HCT116 (cell line): ENCODE data around the gene TAP1. TPM values are rescaled to one million over a fixed set of nuclear protein-coding genes. Genes with fewer than 3 reads are reported as not detected.
"Not testable (repeated sequence)": the region's sequence is repeated elsewhere in the genome, so short reads cannot be mapped to it uniquely, and the experiment has no call there.

Experiments
- ATAC-seq: fragments of 200-7000 bp; cut with Tn5 transposase; 2 replicates; pipeline ENCODE4 v1.9.1; 2020; ENCODE audit warnings: mild to moderate bottlenecking, moderate library complexity
- BruUV-seq: library from RNA; stranded (reverse); fragments of 400-500 nt; replicated peaks from 2 replicates; lab custom pipeline; 2021; lab: Mats Ljungman, UMichigan
- CTCF ChIA-PET: fragments of 300-600 bp; sonication (Branson Sonifier 250); formaldehyde crosslinking; loops from one replicate; lab custom pipeline; 2021; ENCODE audit warnings: antibody characterized with exemption; lab: Charles Lee
- POLR2A ChIA-PET: fragments of 300-600, 350-600 bp; sonication (Branson Sonifier 250); formaldehyde crosslinking; loops from one replicate; lab custom pipeline; 2021; ENCODE audit warnings: antibody characterized with exemption; lab: Charles Lee
- RAD21 ChIA-PET, 2 experiments: fragments of 300-600 bp; sonication (Branson Sonifier 250); formaldehyde crosslinking; loops; one replicate each; lab custom pipeline; 2023; ENCODE audit warnings: low total read pairs in 2 of 2; ENCODE audit not compliant: uncharacterized antibody in 2 of 2, unreplicated experiment in 2 of 2, low non-redundant PET in 1 of 2; lab: Charles Lee
- DNase-seq: peaks from one replicate; pipeline ENCODE4 v3.0.0-alpha.2; 2010; ENCODE audit warnings: low read depth, low spot score
- H2AFZ ChIP-seq: fragments of 200-600 bp; shearing (Covaris generic), sonication (generic); 2 replicates; pipeline ENCODE4 v1.6.1; 2017; ENCODE audit warnings: low read depth, mixed run types, mixed read lengths, antibody characterized with exemption, low read length; ENCODE audit not compliant: poor library complexity, severe bottlenecking
- H3K27ac ChIP-seq: 2 replicates; pipeline ENCODE4 v1.5.1; 2012; ENCODE audit warnings: low read depth, low read length
- H3K27me3 ChIP-seq: fragments of 200-600 bp; sonication (generic); 2 replicates; pipeline ENCODE4 v1.6.1; 2016; ENCODE audit warnings: mixed run types, low read length, mixed read lengths; ENCODE audit not compliant: insufficient read depth
- H3K36me3 ChIP-seq, 2 experiments: fragments of 200-500 bp in 1 of 2; fragments of 200-600 bp in 1 of 2; sonication (Bioruptor generic) in 1 of 2; sonication (generic) in 1 of 2; 2 replicates each; pipeline versions ENCODE4 v1.5.1 to v1.6.1; 2014 to 2016; ENCODE audit warnings: low read length in 2 of 2, inconsistent platforms in 1 of 2, mixed read lengths in 1 of 2, mixed run types in 1 of 2; ENCODE audit not compliant: insufficient read depth in 2 of 2, control insufficient read depth in 1 of 2
- H3K4me1 ChIP-seq, 2 experiments: fragments of 200-600 bp in 1 of 2; sonication (generic) in 1 of 2; 2 replicates each; pipeline versions ENCODE4 v1.5.1 to v1.6.1; 2012 to 2017; ENCODE audit warnings: low read length in 2 of 2, inconsistent platforms in 1 of 2, mild to moderate bottlenecking in 1 of 2, mixed read lengths in 1 of 2, mixed run types in 1 of 2, moderate library complexity in 1 of 2; ENCODE audit not compliant: insufficient read depth in 2 of 2, control insufficient read depth in 1 of 2
- H3K4me2 ChIP-seq: fragments of 200-600 bp; sonication (generic); 2 replicates; pipeline ENCODE4 v1.6.1; 2017; ENCODE audit warnings: mixed run types, low read length, mixed read lengths
- H3K4me3 ChIP-seq, 2 experiments: fragments of 200-600 bp in 1 of 2; sonication (generic) in 1 of 2; replicated peaks in 1 of 2; 2 replicates each; pipeline ENCODE4 v1.5.1; 2011 to 2016; ENCODE audit warnings: low read length in 2 of 2, control low read depth in 1 of 2, low read depth in 1 of 2, mild to moderate bottlenecking in 1 of 2, mixed read lengths in 1 of 2, mixed run types in 1 of 2
- H3K79me2 ChIP-seq: fragments of 200-600 bp; sonication (generic); 2 replicates; pipeline ENCODE4 v1.6.1; 2017; ENCODE audit warnings: mild to moderate bottlenecking, mixed run types, low read length, moderate library complexity, mixed read lengths; ENCODE audit not compliant: insufficient read depth
- H3K9ac ChIP-seq: fragments of 200-600 bp; sonication (generic); 2 replicates; pipeline ENCODE4 v1.6.1; 2016; ENCODE audit warnings: low read length, mixed read lengths
- H3K9me2 ChIP-seq: fragments of 200-600 bp; sonication (generic), shearing (Covaris generic); 2 replicates; pipeline ENCODE4 v1.6.1; 2017; ENCODE audit warnings: mixed run types, mild to moderate bottlenecking, moderate library complexity; ENCODE audit not compliant: insufficient read depth
- H3K9me3 ChIP-seq, 2 experiments: fragments of 200-500 bp in 1 of 2; fragments of 200-600 bp in 1 of 2; sonication (Bioruptor generic) in 1 of 2; sonication (generic) in 1 of 2; 2 replicates each; pipeline ENCODE4 v1.6.1; 2014 to 2017; ENCODE audit warnings: low read length in 2 of 2, mixed read lengths in 2 of 2, inconsistent platforms in 1 of 2, low read depth in 1 of 2, mild to moderate bottlenecking in 1 of 2, mixed run types in 1 of 2, moderate library complexity in 1 of 2; ENCODE audit not compliant: control insufficient read depth in 1 of 2, insufficient read depth in 1 of 2
- H4K20me1 ChIP-seq: fragments of 200-600 bp; sonication (generic), shearing (Covaris generic); 2 replicates; pipeline ENCODE4 v1.6.1; 2017; ENCODE audit warnings: mixed run types, mild to moderate bottlenecking, moderate library complexity; ENCODE audit not compliant: insufficient read depth
- CEBPB ChIP-seq: IDR thresholded peaks from 2 replicates; pipeline ENCODE4 v1.6.1; 2012; ENCODE audit warnings: low read depth
- CTCF ChIP-seq, 3 experiments: fragments of 200-600 bp in 1 of 3; sonication (generic) in 1 of 3; IDR thresholded peaks in 2 of 3; conservative IDR thresholded peaks in 1 of 3; 2 replicates each; pipeline ENCODE4 v1.5.1; 2012 to 2017; ENCODE audit warnings: low read depth in 2 of 3, low read length in 2 of 3, antibody characterized with exemption in 1 of 3, borderline replicate concordance in 1 of 3, control low read depth in 1 of 3, mild to moderate bottlenecking in 1 of 3, mixed read lengths in 1 of 3, mixed run types in 1 of 3, moderate library complexity in 1 of 3; ENCODE audit not compliant: insufficient read depth in 1 of 3
- EZH2phosphoT487 ChIP-seq: fragments of 200-600 bp; IDR thresholded peaks from 2 replicates; pipeline ENCODE4 v1.6.1; 2018; ENCODE audit warnings: antibody characterized with exemption, borderline replicate concordance
- REST ChIP-seq: IDR thresholded peaks from 2 replicates; pipeline ENCODE4 v1.6.1; 2012; ENCODE audit warnings: low read depth
- SP1 ChIP-seq: IDR thresholded peaks from 2 replicates; pipeline ENCODE4 v1.6.1; 2012; ENCODE audit warnings: low read depth
- TCF7L2 ChIP-seq: IDR thresholded peaks from 2 replicates; pipeline ENCODE4 v1.7.0; 2011; ENCODE audit warnings: borderline replicate concordance, inconsistent platforms; ENCODE audit not compliant: insufficient read depth, insufficient read length; ENCODE audit errors: extremely low read depth
- intact Hi-C: fragments of 100-400 bp; cut with micrococcal nuclease; formaldehyde crosslinking; loops from 2 replicates; pipeline ENCODE4 v1.10.0; 2022
- total RNA-seq: library from RNA; stranded (reverse); gene quantifications from one replicate; pipeline ENCODE4 v1.2.1, GENCODE V29; 2021; ENCODE audit not compliant: unreplicated experiment

Gene TAP1
- total RNA-seq, 1 experiment from 2014 or later = 32.2 TPM

GRCh38 chr6:32882879-32883250 lies 29.4 kb upstream of the TAP1 start:
- no peak for ATAC-seq
- CTCF ChIA-PET = interaction anchor here (1.2 kb wide), 1 partner anchor 70 kb away, joined by 3 read pairs; the partner anchor contains the start of gene HLA-DMA
- Histone ChIP-seq H3K27me3 (no peaks in the 10 kb centered on the region), H2AFZ (no peak overlapping the region), H3K9ac (no peak overlapping the region), H3K27ac (no peak overlapping the region), H3K4me3 (no peak overlapping the region), H3K9me3 (no peaks in the 10 kb centered on the region), H4K20me1 (no peaks in the 10 kb centered on the region), H3K4me1 (peaks cover 0 to 7% of the 10 kb centered on the region in 2 experiments; a peak in 2 of 4 replicates), H3K79me2 (no peaks in the 10 kb centered on the region), H3K9me2 (no peaks in the 10 kb centered on the region), H3K36me3 (no peaks in the 10 kb centered on the region), H3K4me2 (no peak overlapping the region)
- no peak for DNase-seq
- intact Hi-C loops = no loop called here
- TF ChIP-seq SP1 (no peak), TCF7L2 (no peak), EZH2phosphoT487 (no peak), CTCF (IDR thresholded peaks at IDR 0.05 in 2 of 3, conservative IDR thresholded peaks at IDR 0.05 in 1 of 3; ENCODE audit: borderline replicate concordance in 1 of 3, insufficient read depth in 1 of 3, low read depth in 2 of 3, low read length in 2 of 3) (no peak), CEBPB (no peak), REST (no peak)
- no TSS peak for BruUV-seq
- RAD21 ChIA-PET = no interaction called here
- POLR2A ChIA-PET = no interaction called here

DNA sequence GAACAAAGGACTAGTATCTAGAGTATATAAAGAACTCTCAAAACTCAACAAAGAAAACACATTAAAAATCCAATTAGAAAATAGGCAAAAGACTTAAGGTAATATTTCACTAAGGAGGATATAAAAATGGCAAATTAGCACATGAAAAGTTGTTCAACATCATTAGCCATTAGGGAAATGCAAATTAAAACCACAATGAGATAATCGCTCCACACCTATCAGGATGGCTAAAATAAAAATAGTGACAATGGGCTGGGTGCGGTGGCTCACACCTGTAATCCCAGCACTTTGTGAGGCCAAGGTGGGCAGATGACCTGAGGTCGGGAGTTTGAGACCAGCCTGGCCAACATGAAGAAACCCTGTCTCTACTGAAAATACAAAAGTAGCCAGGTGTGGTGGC lies 27.5 kb upstream of the TAP1 start:
- H3K9me2 ChIP-seq, H2AFZ ChIP-seq, BruUV-seq, H3K27me3 ChIP-seq, H3K27ac ChIP-seq, DNase-seq, H3K9ac ChIP-seq, H3K9me3 ChIP-seq, RAD21 ChIA-PET, H3K36me3 ChIP-seq, H3K79me2 ChIP-seq, H4K20me1 ChIP-seq, ATAC-seq, H3K4me3 ChIP-seq, H3K4me2 ChIP-seq, H3K4me1 ChIP-seq, intact Hi-C loops: not testable (repeated sequence)
- ChIA-PET CTCF (interaction anchor here (1.0 to 1.5 kb wide), 4 partner anchors 9 to 104 kb away, joined by 3 to 7 read pairs (median 6); partner anchors contain the start of gene TAP2), POLR2A (interaction anchor here (1.4 kb wide), 1 partner anchor 91 kb away, joined by 4 read pairs; no protein-coding TSS in a partner anchor)
